Astrocyte of the spinal cord (primary cell): Measurements from ENCODE around the gene AKAP6.

Source experiments
- DNase-seq: peaks from one replicate; pipeline ENCODE4 v3.0.0; 2011; ENCODE audit warnings: low read depth, low spot score
- H3K4me3 ChIP-seq: 2 replicates; pipeline ENCODE4 v1.5.1; 2011; ENCODE audit warnings: low read depth, mild to moderate bottlenecking, low read length, moderate library complexity
- in situ Hi-C: cut with HindIII; loops from 2 replicates; pipeline ENCODE4 v1.10.0; 2017; ENCODE audit warnings: low sequenced_read_pairs
- TF ChIP-seq, protein P1 (sequence below): IDR thresholded peaks from 2 replicates; pipeline ENCODE4 v1.5.1; 2012; ENCODE audit warnings: low read depth, mild to moderate bottlenecking, low read length, inconsistent platforms

The AKAP6 gene

DNA sequence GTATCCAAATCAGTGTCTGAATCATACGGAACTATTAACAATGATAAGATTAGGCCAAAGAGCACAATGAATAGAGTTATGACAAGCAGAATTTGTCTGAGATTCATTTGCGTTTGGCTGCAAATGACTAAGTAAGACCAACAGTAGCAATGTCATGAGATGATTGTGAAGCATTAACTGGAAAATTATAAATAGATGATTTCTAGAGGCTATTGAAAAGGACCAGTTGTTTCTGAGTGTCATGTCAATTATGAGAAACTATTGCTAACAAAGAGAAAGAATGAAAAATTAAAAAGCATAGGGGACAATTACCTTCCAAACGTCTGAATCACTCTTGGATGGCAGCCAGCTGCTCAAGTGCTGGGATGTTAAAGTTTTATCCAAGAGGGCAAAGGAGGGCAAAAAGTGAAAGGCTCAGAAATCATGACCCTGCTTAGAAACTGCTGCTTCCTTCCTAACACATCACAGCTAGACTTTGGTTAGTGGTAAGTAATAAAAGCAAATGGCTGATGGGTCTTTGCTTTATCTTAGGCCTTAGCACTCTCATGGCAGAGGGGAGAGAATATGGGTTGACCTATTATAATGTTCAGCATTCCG, 89.0 kb downstream of the AKAP6 start:
- no peak overlapping the region for H3K4me3 ChIP-seq
- peak; percentile 57 for DNase-seq
- TF ChIP-seq, protein P1, sequence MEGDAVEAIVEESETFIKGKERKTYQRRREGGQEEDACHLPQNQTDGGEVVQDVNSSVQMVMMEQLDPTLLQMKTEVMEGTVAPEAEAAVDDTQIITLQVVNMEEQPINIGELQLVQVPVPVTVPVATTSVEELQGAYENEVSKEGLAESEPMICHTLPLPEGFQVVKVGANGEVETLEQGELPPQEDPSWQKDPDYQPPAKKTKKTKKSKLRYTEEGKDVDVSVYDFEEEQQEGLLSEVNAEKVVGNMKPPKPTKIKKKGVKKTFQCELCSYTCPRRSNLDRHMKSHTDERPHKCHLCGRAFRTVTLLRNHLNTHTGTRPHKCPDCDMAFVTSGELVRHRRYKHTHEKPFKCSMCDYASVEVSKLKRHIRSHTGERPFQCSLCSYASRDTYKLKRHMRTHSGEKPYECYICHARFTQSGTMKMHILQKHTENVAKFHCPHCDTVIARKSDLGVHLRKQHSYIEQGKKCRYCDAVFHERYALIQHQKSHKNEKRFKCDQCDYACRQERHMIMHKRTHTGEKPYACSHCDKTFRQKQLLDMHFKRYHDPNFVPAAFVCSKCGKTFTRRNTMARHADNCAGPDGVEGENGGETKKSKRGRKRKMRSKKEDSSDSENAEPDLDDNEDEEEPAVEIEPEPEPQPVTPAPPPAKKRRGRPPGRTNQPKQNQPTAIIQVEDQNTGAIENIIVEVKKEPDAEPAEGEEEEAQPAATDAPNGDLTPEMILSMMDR = no peak

DNA sequence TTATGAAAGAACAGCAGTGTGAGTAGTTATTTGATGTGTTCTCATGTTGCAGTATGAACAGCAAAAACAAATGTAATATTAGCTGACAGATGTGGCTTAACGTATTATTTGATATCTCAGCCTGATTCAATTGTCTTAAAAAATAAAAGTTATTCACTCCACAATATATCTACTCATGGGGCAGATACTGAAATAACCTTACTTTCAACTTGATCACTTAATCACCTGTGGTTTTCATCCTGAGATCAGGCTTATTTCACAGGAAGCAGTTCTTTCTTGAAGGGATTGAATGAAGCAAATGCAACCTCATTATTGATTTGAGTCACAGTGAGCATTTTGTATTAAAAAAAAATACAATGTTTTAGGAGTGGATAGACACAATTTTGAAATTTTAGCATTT, 90.3 kb downstream of the AKAP6 start:
- in situ Hi-C loops = no loop called here
- TF ChIP-seq, protein P1 = no peak
- DNase-seq = no peak
- no peak overlapping the region for H3K4me3 ChIP-seq

More for the DNA sequence above, 89.0 kb downstream of the AKAP6 start:
- in situ Hi-C loops = no loop called here

DNA sequence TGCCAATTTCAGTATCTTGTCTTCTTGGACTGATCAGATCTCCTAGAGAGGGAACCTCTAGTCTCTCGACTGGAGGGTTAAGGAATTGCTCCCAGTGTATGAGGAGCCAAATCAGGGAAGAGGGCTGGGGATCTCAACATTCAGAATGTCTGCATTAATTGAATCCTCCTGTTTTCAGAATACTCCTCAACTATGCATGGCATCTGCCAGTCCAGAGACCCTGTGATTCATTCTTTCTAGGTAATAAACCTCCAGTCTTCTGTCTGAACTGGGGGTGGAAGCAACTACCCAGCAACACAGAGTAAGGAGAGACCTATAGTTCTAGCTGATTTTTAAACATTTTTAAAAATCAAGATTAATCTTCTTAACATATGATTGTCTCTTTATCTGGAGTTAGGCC, 92.7 kb downstream of the AKAP6 start:
- no peak overlapping the region for H3K4me3 ChIP-seq
- in situ Hi-C loops = no loop called here
- TF ChIP-seq, protein P1 = no peak
- no peak for DNase-seq

DNA sequence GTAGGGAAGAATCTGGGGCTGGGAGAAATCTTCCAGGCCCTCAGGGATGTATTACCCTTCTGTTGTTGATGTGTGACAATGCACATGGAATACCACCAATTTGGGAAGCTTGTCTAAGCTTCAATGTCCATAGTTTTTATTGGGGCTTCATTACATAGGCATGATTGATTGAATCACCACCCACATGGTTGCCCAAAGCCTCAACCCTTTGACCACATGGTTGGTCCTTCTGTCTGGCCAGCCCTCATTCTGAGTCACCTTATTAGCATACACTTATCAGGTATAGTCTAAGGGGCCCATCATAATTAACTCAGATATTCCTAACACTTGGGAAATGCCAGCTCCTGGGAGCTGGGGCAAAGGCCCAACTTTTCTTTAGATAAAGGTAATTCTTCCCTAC, 93.3 kb downstream of the AKAP6 start:
- no peak for DNase-seq
- TF ChIP-seq, protein P1 = no peak
- H3K4me3 ChIP-seq = no peak overlapping the region
- in situ Hi-C loops = no loop called here

DNA sequence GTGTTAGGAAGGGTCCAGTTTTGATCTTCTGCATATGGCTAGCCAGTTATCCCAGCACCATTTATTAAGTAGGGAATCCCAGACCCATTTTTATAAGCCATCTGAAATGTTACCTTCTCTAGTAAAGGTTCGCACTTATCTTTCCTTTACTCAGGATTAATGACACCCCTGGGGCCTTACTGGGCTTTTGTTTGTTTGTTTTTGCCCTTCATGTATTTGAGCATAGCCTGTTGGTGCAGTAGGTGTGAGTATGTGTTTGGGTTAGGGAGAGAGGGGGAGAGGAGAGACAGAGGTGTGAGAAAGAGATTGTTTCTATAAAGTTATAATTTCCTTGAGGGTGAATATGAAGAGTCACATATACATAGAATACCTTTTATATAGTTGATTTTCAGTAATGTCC, 96.9 kb downstream of the AKAP6 start:
- no peak for DNase-seq
- in situ Hi-C loops = no loop called here
- TF ChIP-seq, protein P1 = no peak
- no peak overlapping the region for H3K4me3 ChIP-seq

DNA sequence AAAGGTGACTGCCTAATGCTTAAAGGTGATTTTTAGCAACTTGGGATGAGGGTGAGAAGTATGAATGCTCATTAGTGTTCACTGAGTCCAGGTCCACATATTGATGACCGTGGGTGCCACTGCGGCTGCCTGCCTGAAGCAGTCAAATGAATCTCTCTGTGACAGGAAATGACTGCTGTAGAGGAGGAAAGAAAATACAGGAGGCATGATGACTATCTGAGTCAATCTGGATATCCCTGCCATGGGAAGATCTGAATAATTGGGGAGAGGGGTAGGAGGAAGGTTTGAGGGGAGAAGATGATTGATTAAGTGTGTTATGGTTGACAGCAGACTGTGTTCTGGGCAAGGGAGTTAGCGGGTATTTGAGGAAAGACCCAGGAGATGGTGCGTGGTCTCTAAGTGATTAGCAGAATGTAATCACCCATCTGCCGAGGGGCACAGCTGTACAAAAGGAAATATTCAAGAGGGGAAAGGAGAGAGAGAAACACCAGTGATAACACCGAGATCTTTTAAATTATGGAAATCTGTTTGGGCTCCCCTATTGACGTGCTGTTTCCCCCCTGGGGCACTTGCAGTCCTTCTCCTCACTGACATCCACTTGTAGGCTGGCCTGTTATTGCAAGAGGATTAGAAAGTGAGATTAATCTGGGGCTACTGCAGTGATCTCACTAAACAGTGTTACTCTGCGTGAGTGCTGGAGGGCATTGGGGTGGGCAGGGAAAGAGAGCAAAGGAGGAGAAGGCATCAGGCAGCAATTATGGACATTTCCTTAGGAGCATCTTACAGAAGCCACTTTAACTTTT, 97.7 kb downstream of the AKAP6 start:
- in situ Hi-C loops = no loop called here
- TF ChIP-seq, protein P1 = no peak
- H3K4me3 ChIP-seq = no peak overlapping the region

More for the DNA sequence above, 97.7 kb downstream of the AKAP6 start:
- DNase-seq = no peak
